LNCaP clone FGC (cell line): ENCODE data around the gene LNP1.
"Not testable (repeated sequence)": the region's sequence is repeated elsewhere in the genome, so short reads cannot be mapped to it uniquely, and the experiment has no call there.

Experiments used
- DNase-seq: peaks from one replicate; pipeline ENCODE4 v3.0.0-alpha.2; 2011; ENCODE audit warnings: low read depth
- H3K4me3 ChIP-seq: 2 replicates; pipeline ENCODE4 v1.5.1; 2011; ENCODE audit warnings: mild to moderate bottlenecking, low read depth, low read length, control low read depth
- CTCF ChIP-seq: IDR thresholded peaks from 2 replicates; pipeline ENCODE4 v1.5.1; 2012; ENCODE audit warnings: mild to moderate bottlenecking; ENCODE audit not compliant: control insufficient read depth, insufficient read depth; ENCODE audit errors: extremely low read depth

Gene LNP1

GRCh38 chr3:100400780-100401673, at the start of gene LNP1, which contains the start of gene TOMM70:
TSS of gene LNP1 (plus strand) at chr3:100401539. CDS start at chr3:100429730, 28,191 bp downstream.
TSS of gene TOMM70 (minus strand) at chr3:100401089. CDS start at chr3:100400949, 140 bp downstream.
- TF ChIP-seq CTCF: no peak
- DNase-seq: peak; percentile 93
- H3K4me3 ChIP-seq: peak within 1 kb of the TSS; percentile 78

GRCh38 chr3:100351770-100352169, 49.6 kb upstream of the LNP1 start:
- not testable (repeated sequence) for DNase-seq

GRCh38 chr3:100352296-100353231, 48.8 kb upstream of the LNP1 start:
- no peak for DNase-seq
- TF ChIP-seq CTCF: no peak
- H3K4me3 ChIP-seq: no peak overlapping the region

More at GRCh38 chr3:100351770-100352169, 49.6 kb upstream of the LNP1 start:
- H3K4me3 ChIP-seq: not testable (repeated sequence)

- H3K4me3 ChIP-seq: no peak overlapping the region
- DNase-seq: no peak
- no peak for TF ChIP-seq CTCF
Observed at GRCh38 chr3:100354850-100355249, 46.5 kb upstream of the LNP1 start.

GRCh38 chr3:100358413-100358812, 42.9 kb upstream of the LNP1 start:
- H3K4me3 ChIP-seq: no peak overlapping the region
- no peak for DNase-seq
- no peak for TF ChIP-seq CTCF

- no peak for TF ChIP-seq CTCF
- no peak for DNase-seq
- no peak overlapping the region for H3K4me3 ChIP-seq
Observed at GRCh38 chr3:100359035-100359434, 42.3 kb upstream of the LNP1 start.
